IPS-NIHi7 (cell line): ENCODE measurements around the gene LCN6.
A peak's percentile ranks its signal among the peaks of the same experiment; 100 is the strongest.
"Not testable (repeated sequence)": the region's sequence is repeated elsewhere in the genome, so short reads cannot be mapped to it uniquely, and the experiment has no call there.

Source experiments
- DNase-seq: peaks from one replicate; pipeline ENCODE4 v3.0.0; 2012; ENCODE audit warnings: mixed read lengths; ENCODE audit errors: extremely low spot score

Gene LCN6

GRCh38 chr9:136784249-136784996 lies 36.1 kb upstream of the LCN6 start:
- no peak for DNase-seq

GRCh38 chr9:136782452-136782851 lies 34.1 kb upstream of the LCN6 start:
- no peak for DNase-seq

- DNase-seq: no peak
Observed at GRCh38 chr9:136779808-136780207, 31.5 kb upstream of the LCN6 start.

GRCh38 chr9:136777359-136777758 lies 29.0 kb upstream of the LCN6 start:
- no peak for DNase-seq

GRCh38 chr9:136776947-136777346 lies 28.6 kb upstream of the LCN6 start:
- DNase-seq: no peak

- no peak for DNase-seq
Observed at GRCh38 chr9:136775191-136775590, 26.9 kb upstream of the LCN6 start.

- no peak for DNase-seq
Observed at GRCh38 chr9:136774416-136775045, 26.2 kb upstream of the LCN6 start.

- DNase-seq: peak; percentile 71
Observed at GRCh38 chr9:136773386-136774044, 25.2 kb upstream of the LCN6 start.

- DNase-seq: no peak
Observed at GRCh38 chr9:136771907-136772415, 23.6 kb upstream of the LCN6 start.

- DNase-seq: peak; percentile 83
Observed at GRCh38 chr9:136769710-136770191, 21.4 kb upstream of the LCN6 start.

- not testable (repeated sequence) for DNase-seq
Observed at GRCh38 chr9:136766410-136767120, 18.2 kb upstream of the LCN6 start.

GRCh38 chr9:136765745-136766409 lies 17.6 kb upstream of the LCN6 start:
- not testable (repeated sequence) for DNase-seq

- DNase-seq: no peak
Observed at GRCh38 chr9:136765041-136765440, 16.7 kb upstream of the LCN6 start.

- DNase-seq: peak; percentile 7
Observed at GRCh38 chr9:136764301-136764891, 16.1 kb upstream of the LCN6 start, which contains the start of gene LCN15. LCN15 (minus strand) TSS chr9:136764518; CDS start chr9:136764488, 30 bp downstream.

- DNase-seq: no peak
Observed at GRCh38 chr9:136763649-136764035, 15.3 kb upstream of the LCN6 start.

- DNase-seq: peak; percentile 95
Observed at GRCh38 chr9:136762915-136763648, 14.8 kb upstream of the LCN6 start.

GRCh38 chr9:136762221-136762691 lies 13.9 kb upstream of the LCN6 start:
- DNase-seq: peak; percentile 9

- peak; percentile 4 for DNase-seq
Observed at GRCh38 chr9:136761545-136761981, 13.2 kb upstream of the LCN6 start.

- peak; percentile 57 for DNase-seq
Observed at GRCh38 chr9:136760834-136761544, 12.7 kb upstream of the LCN6 start.
